ENCODE results near the gene HSPD1. TPM values are rescaled to one million over a fixed set of nuclear protein-coding genes. Genes with fewer than 3 reads are reported as not detected.

The HSPD1 gene
- total RNA-seq, 2 experiments from 2014 or later: 227 to 229 TPM

- Mint-ChIP-seq H3K27ac (no peak overlapping the region), H3K4me3 (no peak overlapping the region), H3K4me1 (peaks cover 22% of the 10 kb centered on the region), H3K27me3 (no peaks in the 10 kb centered on the region), H3K36me3 (ENCODE audit: low read depth) (peaks cover 7% of the 10 kb centered on the region), H3K9me3 (no peaks in the 10 kb centered on the region)
- ChIA-PET POLR2A (interaction anchor here (1.5 to 6.6 kb wide), 2 partner anchors 14 to 61 kb away, joined by 5 to 275 read pairs; partner anchors contain the start of genes COQ10B, HSPD1 and HSPE1), CTCF (interaction anchor here (1.0 to 1.2 kb wide), 3 partner anchors 12 to 193 kb away, joined by 3 to 4 read pairs (median 3); partner anchors contain the start of genes HSPD1 and HSPE1)
- no peak for DNase-seq
Measured at GRCh38 chr2:197513915-197514314, 14.3 kb upstream of the HSPD1 start.

DNA sequence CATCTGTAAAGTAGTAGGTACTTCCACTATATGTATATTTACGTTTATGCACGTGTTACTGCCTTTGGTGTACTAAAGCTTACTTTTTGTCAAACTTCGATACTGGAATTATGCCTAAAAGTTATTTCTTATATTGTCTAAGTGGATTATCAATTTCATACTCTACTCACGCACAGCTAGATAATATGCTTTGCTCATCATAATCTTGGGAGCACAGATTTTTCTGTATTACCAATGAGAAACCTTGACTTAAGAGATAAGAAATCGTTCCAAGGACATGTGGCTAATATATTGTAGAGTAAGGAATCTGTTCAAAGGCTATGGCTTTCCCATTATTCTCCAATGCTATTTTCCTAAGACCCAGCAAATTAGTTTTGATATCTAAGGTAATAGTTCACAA, 7.0 kb upstream of the HSPD1 start:
- DNase-seq: no peak
- Mint-ChIP-seq H3K27ac (no peak overlapping the region), H3K4me1 (peaks cover 20% of the 10 kb centered on the region), H3K27me3 (no peaks in the 10 kb centered on the region), H3K4me3 (no peak overlapping the region), H3K36me3 (ENCODE audit: low read depth) (peaks cover 37% of the 10 kb centered on the region), H3K9me3 (no peaks in the 10 kb centered on the region)
- ChIA-PET POLR2A (interaction anchor here (3.8 kb wide), 1 partner anchor 9 kb away, joined by 25 read pairs; the partner anchor contains the start of gene MOB4), CTCF (no interaction called here)

DNA sequence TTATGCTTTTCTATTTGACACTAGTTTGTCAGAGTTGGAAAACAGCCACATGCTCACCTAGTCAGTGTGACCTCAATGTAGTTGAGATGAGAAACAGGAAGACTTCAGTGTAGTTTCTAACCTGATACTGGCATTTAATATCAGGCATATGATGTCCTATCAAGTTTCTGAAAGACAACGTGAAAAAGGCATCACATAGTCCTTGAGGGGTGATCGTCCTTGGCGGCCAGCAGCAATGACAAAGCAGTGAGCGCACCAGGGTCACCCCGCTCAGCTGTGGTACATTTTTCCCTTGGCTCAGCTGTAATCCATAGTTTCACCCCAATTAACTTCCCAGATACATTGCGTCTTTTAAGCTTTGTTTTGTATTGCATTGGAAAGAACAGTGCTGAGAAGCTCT, 4.9 kb upstream of the HSPD1 start:
- ChIA-PET POLR2A (interaction anchor here (1.0 to 9.0 kb wide), 2 partner anchors 10 to 70 kb away, joined by 3 to 275 read pairs; partner anchors contain the start of genes MOB4 and SF3B1), CTCF (interaction anchor here (3.2 kb wide), 1 partner anchor 11 kb away, joined by 11 read pairs; the partner anchor contains the start of gene MOB4)
- Mint-ChIP-seq H3K27ac (no peak overlapping the region), H3K9me3 (no peaks in the 10 kb centered on the region), H3K36me3 (ENCODE audit: low read depth) (peaks cover 41% of the 10 kb centered on the region), H3K4me1 (peaks cover 26% of the 10 kb centered on the region), H3K4me3 (no peak overlapping the region), H3K27me3 (no peaks in the 10 kb centered on the region)
- DNase-seq: no peak

DNA sequence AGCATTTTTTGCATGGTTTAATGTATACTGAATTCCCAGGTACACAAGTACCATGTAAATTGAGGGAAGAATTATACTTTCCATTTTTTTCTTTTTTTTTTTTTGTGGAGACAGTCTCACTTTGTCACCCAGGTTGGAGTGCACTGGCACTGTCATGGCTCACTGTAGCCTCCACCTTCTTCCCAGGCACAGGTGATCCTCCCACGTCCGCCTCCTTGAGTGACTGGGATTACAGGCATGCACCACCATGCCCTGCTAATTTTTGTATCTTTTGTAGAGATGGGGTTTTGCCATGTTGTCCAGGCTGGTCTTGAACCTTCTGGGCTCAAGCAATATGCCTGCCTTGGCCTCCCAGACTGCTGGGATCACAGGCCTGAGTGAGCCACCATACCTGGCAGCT, 4.4 kb upstream of the HSPD1 start:
- Mint-ChIP-seq H3K4me1 (peaks cover 26% of the 10 kb centered on the region), H3K27me3 (no peaks in the 10 kb centered on the region), H3K9me3 (no peaks in the 10 kb centered on the region), H3K36me3 (ENCODE audit: low read depth) (peaks cover 41% of the 10 kb centered on the region), H3K27ac (no peak overlapping the region), H3K4me3 (no peak overlapping the region)
- no peak for DNase-seq
- ChIA-PET POLR2A (interaction anchor here (1.0 to 9.0 kb wide), 2 partner anchors 10 to 69 kb away, joined by 3 to 275 read pairs; partner anchors contain the start of genes MOB4 and SF3B1), CTCF (interaction anchor here (3.2 kb wide), 1 partner anchor 12 kb away, joined by 11 read pairs; the partner anchor contains the start of gene MOB4)

DNA sequence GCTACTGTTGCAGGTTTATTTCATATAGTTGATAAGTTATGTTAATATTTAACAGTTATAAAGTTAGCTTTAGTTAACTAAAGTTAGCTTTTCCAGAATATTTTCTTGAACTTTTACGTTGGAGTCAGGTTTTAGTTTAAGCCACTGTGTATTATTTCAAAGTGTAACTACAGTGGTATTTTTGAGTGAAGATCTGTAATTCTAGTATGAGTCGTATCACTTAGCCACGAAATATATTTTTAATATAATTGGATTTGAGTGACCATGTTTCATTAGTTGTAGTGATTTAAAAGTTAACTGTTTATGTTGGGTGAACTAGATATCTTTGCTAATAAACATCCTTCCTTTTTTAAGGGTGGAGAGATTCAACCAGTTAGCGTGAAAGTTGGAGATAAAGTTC, 3.0 kb upstream of the HSPD1 start:
- ChIA-PET POLR2A (interaction anchor here (0.9 to 9.0 kb wide), 6 partner anchors 12 to 202 kb away, joined by 3 to 275 read pairs (median 40); partner anchors contain the start of genes ANKRD44, COQ10B, MARS2 and MOB4), CTCF (interaction anchor here (0.8 to 5.0 kb wide), 3 partner anchors 11 to 38 kb away, joined by 3 to 30 read pairs (median 4); partner anchors contain the start of gene MOB4)
- no peaks in the 10 kb centered on the region for H3K27me3 Mint-ChIP-seq
- H3K4me1 Mint-ChIP-seq: peaks cover 34% of the 10 kb centered on the region
- H3K9me3 Mint-ChIP-seq: no peaks in the 10 kb centered on the region
- DNase-seq: no peak
- H3K4me3 Mint-ChIP-seq: peak overlapping the region; percentile 92
- peaks cover 42% of the 10 kb centered on the region for H3K36me3 Mint-ChIP-seq (ENCODE audit: low read depth)
- peak overlapping the region; percentile 97 for H3K27ac Mint-ChIP-seq

- H3K4me1 Mint-ChIP-seq: peaks cover 38% of the 10 kb centered on the region
- H3K9me3 Mint-ChIP-seq: no peaks in the 10 kb centered on the region
- CTCF ChIA-PET: interaction anchor here (0.8 to 5.0 kb wide), 3 partner anchors 11 to 38 kb away, joined by 3 to 30 read pairs (median 4); partner anchors contain the start of gene MOB4
- no peak for DNase-seq
- peak overlapping the region; percentile 97 for H3K27ac Mint-ChIP-seq
- peak overlapping the region; percentile 92 for H3K4me3 Mint-ChIP-seq
- POLR2A ChIA-PET: interaction anchor here (0.9 to 9.0 kb wide), 7 partner anchors 12 to 203 kb away, joined by 3 to 275 read pairs (median 20); partner anchors contain the start of genes ANKRD44, COQ10B, MARS2 and MOB4
- H3K27me3 Mint-ChIP-seq: no peaks in the 10 kb centered on the region
- H3K36me3 Mint-ChIP-seq (ENCODE audit: low read depth): peaks cover 47% of the 10 kb centered on the region
Measured at GRCh38 chr2:197502201-197502600, 2.6 kb upstream of the HSPD1 start.

DNA sequence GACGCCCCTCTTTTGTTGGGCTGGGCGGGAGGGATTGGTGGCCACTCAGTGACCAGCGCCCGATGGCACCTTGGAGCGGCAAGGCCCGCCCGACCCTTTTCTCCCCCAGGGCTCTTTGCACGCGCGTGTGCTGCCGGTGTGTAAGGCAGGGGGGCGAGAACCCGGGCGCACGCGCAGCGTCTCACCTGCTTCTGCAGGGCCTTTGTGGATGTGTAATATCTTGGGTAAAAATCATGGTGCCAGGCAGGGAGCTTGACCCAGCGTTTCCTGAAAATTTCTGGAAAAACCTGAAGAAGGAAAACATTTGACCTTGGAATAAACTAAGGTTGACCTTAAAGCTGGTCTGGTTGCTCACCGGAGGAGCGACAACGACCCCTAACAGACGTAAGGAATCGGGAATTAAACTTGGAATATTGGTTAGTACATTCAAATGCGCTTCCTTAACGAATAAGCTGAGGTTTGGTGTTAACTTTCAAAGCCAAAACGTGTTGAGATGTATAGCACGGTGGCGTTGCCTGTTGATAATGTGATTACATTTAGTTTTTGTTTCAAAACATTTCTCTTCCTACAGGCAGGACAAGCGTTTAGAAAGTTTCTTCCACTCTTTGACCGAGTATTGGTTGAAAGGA, 977 bp upstream of the HSPD1 start:
- Mint-ChIP-seq H3K9me3 (no peaks in the 10 kb centered on the region), H3K27me3 (no peaks in the 10 kb centered on the region), H3K27ac (peak overlapping the region; percentile 97), H3K4me3 (peak overlapping the region; percentile 92), H3K4me1 (peaks cover 54% of the 10 kb centered on the region), H3K36me3 (ENCODE audit: low read depth) (peaks cover 62% of the 10 kb centered on the region)
- CTCF ChIA-PET: interaction anchor here (0.9 to 5.0 kb wide), 6 partner anchors 8 to 576 kb away, joined by 3 to 30 read pairs (median 4); partner anchors contain the start of gene MOB4
- no peak for DNase-seq
- POLR2A ChIA-PET: interaction anchor here (0.7 to 9.0 kb wide), 21 partner anchors 8 to 597 kb away, joined by 3 to 275 read pairs (median 4); partner anchors contain the start of genes ANKRD44, COQ10B, MARS2 and MOB4

DNA sequence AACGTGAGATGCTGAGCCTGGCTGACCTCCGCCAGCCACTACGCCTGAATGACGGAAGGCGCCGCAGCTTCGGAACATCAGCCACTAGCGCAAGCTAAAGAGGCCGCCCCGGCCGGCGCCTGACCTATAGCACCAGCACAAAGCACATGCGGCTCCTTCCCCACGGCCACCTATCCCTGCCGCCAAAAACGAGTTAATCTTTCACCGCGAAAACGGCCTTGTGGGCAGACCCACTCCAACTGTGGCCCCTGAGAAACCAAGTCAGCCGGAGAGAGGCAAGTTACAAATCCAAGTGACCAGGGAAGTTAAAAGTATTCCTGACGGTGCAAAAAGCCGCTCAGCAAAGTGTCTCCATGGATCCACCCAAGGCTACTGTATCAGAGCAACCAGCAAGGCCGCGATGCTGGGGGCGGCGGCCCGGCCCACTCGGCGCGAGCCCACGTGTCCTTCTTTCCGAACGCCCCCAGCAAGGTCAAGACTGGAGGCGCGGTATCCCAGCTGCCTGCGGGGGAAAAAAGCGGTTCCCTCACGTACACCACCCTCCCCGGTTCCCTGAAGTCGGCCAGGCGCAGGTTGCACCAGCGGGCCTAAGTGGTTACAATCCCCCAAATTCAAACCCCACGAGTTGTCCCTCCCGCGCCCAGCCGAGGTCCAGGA, 575 bp downstream of the HSPD1 start:
- Mint-ChIP-seq H3K27ac (peak overlapping the region; percentile 97), H3K4me1 (peaks cover 62% of the 10 kb centered on the region), H3K36me3 (ENCODE audit: low read depth) (peaks cover 67% of the 10 kb centered on the region), H3K9me3 (no peaks in the 10 kb centered on the region), H3K4me3 (peak overlapping the region; percentile 92), H3K27me3 (no peaks in the 10 kb centered on the region)
- ChIA-PET POLR2A (interaction anchor here (0.7 to 9.0 kb wide), 22 partner anchors 10 to 1965 kb away, joined by 3 to 275 read pairs (median 6); partner anchors contain the start of genes ANKRD44, COQ10B, GTF3C3 and MARS2), CTCF (interaction anchor here (0.9 to 5.0 kb wide), 8 partner anchors 8 to 575 kb away, joined by 3 to 30 read pairs (median 4); partner anchors contain the start of genes COQ10B, MOB4 and SF3B1)
- peak; percentile 70 for DNase-seq

DNA sequence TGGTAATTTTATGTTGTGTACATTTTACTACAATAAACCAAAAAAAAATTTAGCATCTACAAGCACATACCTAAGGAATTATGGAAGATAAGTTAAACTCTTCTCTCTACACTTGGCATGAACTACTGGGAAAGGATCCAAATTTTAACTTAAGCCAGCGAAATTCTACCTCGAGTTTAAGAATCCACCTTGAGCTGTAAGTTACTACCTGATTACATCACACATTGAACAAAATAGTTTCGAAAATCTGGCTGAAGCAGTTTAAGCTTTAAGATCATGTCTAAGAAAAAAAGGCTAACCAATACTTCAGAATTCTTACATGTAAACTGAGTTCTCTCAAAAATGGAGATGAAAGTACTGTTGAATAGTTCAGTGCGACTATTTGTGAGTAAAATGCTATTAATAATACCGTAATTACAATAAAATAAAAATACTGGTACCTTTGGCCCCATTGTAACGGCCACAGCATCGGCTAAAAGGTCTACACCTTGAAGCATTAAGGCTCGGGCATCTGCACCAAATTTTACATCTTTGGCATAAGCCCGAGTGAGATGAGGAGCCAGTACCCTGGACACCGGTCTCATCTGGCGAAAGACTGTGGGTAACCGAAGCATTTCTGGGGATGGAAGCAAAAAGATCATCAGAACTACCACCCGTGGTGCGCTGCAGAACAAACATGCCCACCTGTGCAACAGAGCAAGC, 1.3 kb downstream of the HSPD1 start:
- Mint-ChIP-seq H3K9me3 (no peaks in the 10 kb centered on the region), H3K27me3 (no peaks in the 10 kb centered on the region), H3K27ac (peak overlapping the region; percentile 97), H3K4me3 (peak overlapping the region; percentile 92), H3K4me1 (peaks cover 62% of the 10 kb centered on the region), H3K36me3 (ENCODE audit: low read depth) (peaks cover 63% of the 10 kb centered on the region)
- no peak for DNase-seq
- ChIA-PET POLR2A (interaction anchor here (0.9 to 9.0 kb wide), 14 partner anchors 10 to 207 kb away, joined by 3 to 275 read pairs (median 8); partner anchors contain the start of genes ANKRD44, COQ10B, MARS2 and MOB4), CTCF (interaction anchor here (0.7 to 5.0 kb wide), 5 partner anchors 18 to 209 kb away, joined by 3 to 30 read pairs (median 6); partner anchors contain the start of genes COQ10B and MOB4)

DNA sequence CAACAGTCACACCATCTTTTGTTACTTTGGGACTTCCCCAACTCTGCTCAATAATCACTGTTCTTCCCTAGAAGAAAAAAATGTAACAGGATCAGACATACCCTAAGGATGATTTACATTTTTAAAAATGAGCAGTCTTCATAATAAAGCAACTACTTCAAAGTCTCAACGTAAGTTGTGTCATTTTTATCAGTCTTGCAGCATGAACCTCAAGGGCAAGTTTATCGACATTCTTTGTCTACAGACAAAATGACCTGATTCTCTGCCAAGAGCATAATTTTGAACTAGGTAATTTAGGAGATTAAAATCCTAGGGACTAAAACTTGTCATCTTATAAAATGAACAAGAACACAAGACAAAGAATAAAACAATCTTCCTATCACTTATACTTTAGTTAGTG, 2.3 kb downstream of the HSPD1 start:
- peaks cover 64% of the 10 kb centered on the region for H3K36me3 Mint-ChIP-seq (ENCODE audit: low read depth)
- H3K4me3 Mint-ChIP-seq: peak overlapping the region; percentile 92
- POLR2A ChIA-PET: interaction anchor here (0.6 to 9.0 kb wide), 6 partner anchors 13 to 208 kb away, joined by 3 to 275 read pairs (median 16); partner anchors contain the start of genes MARS2, MOB4 and SF3B1
- CTCF ChIA-PET: interaction anchor here (0.6 kb wide), 1 partner anchor 229 kb away, joined by 4 read pairs; no protein-coding TSS in a partner anchor
- no peaks in the 10 kb centered on the region for H3K9me3 Mint-ChIP-seq
- H3K27ac Mint-ChIP-seq: peak overlapping the region; percentile 97
- H3K27me3 Mint-ChIP-seq: no peaks in the 10 kb centered on the region
- DNase-seq: no peak
- H3K4me1 Mint-ChIP-seq: peaks cover 60% of the 10 kb centered on the region

DNA sequence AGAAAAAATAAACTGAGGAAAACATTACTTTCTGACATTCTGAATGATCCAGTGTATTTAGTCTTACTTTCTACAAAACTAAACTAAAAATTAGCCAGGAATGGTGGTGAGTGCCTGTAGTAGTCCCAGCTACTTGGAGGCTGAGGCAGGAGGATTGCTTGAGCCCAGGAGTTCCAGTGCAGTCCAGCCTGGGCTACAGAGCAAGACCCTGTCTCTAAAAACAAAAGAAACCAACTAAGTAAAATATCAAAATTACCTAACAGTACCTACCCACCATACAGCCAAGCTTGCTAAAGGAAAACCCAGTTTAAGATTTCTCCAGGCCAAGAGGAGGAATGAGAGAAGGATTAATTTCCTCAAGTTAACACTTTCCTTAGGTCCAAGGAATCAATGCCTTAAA, 2.9 kb downstream of the HSPD1 start:
- no peaks in the 10 kb centered on the region for H3K27me3 Mint-ChIP-seq
- CTCF ChIA-PET: interaction anchor here (0.6 kb wide), 1 partner anchor 230 kb away, joined by 4 read pairs; no protein-coding TSS in a partner anchor
- POLR2A ChIA-PET: interaction anchor here (0.6 to 9.0 kb wide), 4 partner anchors 18 to 208 kb away, joined by 3 to 275 read pairs (median 60); partner anchors contain the start of genes MARS2, MOB4 and SF3B1
- peak overlapping the region; percentile 92 for H3K4me3 Mint-ChIP-seq
- H3K4me1 Mint-ChIP-seq: peaks cover 53% of the 10 kb centered on the region
- H3K27ac Mint-ChIP-seq: peak overlapping the region; percentile 97
- H3K9me3 Mint-ChIP-seq: no peaks in the 10 kb centered on the region
- DNase-seq: no peak
- peaks cover 60% of the 10 kb centered on the region for H3K36me3 Mint-ChIP-seq (ENCODE audit: low read depth)
